Progenitor cell of endocrine pancreas (in vitro differentiated cells): ENCODE data around the gene MIOS. TPM values are rescaled to one million over a fixed set of nuclear protein-coding genes. Genes with fewer than 3 reads are reported as not detected.
A peak's percentile ranks its signal among the peaks of the same experiment; 100 is the strongest.

ENCODE experiments used
- DNase-seq: peaks from one replicate; pipeline ENCODE4 v3.0.0; 2021; ENCODE audit warnings: low spot score; ENCODE audit not compliant: unreplicated experiment
- H3K27ac Mint-ChIP-seq: 2 replicates; pipeline ENCODE4 v1.8.0; 2021; ENCODE audit warnings: mild to moderate bottlenecking, moderate library complexity, mixed read lengths
- H3K27me3 Mint-ChIP-seq: 2 replicates; pipeline ENCODE4 v1.8.0; 2021; ENCODE audit warnings: mixed read lengths
- H3K36me3 Mint-ChIP-seq: 2 replicates; pipeline ENCODE4 v1.8.0; 2022; ENCODE audit warnings: mixed read lengths; ENCODE audit not compliant: insufficient read depth
- H3K4me1 Mint-ChIP-seq: 2 replicates; pipeline ENCODE4 v1.8.0; 2021; ENCODE audit warnings: low read depth, mixed read lengths
- H3K4me3 Mint-ChIP-seq: 2 replicates; pipeline ENCODE4 v1.8.0; 2021; ENCODE audit warnings: low read depth, mild to moderate bottlenecking, moderate library complexity, mixed read lengths
- H3K9me3 Mint-ChIP-seq: 2 replicates; pipeline ENCODE4 v1.8.0; 2021; ENCODE audit warnings: low read depth, mixed read lengths
- long read RNA-seq: library from polyadenylated mRNA; unstranded; transcript quantifications from one replicate; pipeline ENCODE4 v2.0.0, GENCODE V29; 2020
- total RNA-seq: library from RNA; stranded (reverse); gene quantifications from 2 replicates; pipeline ENCODE4 v1.2.1, GENCODE V29; 2021
- TF ChIP-seq, protein P1 (sequence below): fragments of 200-600 bp; sonication (generic); IDR thresholded peaks from one replicate; pipeline ENCODE4 v1.5.0; 2021; ENCODE audit warnings: antibody characterized with exemption, mild to moderate bottlenecking; ENCODE audit not compliant: unreplicated experiment

Gene MIOS
- total RNA-seq: 62.0 and 62.3 TPM in 2 replicates
- long read RNA-seq, transcript MIOS-201 (13 exons, 3,453 nt): minor isoform, 16 of 113 reads
- long read RNA-seq, transcript MIOS-202 (12 exons, 3,095 nt): major isoform, 42 of 113 reads
- long read RNA-seq, partial matches to known transcripts: 19 of 113 reads
- long read RNA-seq, other reads (novel, unspliced or antisense): 35 of 113 reads

- H3K27me3 Mint-ChIP-seq: no peaks in the 10 kb centered on the region
- H3K9me3 Mint-ChIP-seq: peaks cover 11% of the 10 kb centered on the region
- TF ChIP-seq, protein P1, sequence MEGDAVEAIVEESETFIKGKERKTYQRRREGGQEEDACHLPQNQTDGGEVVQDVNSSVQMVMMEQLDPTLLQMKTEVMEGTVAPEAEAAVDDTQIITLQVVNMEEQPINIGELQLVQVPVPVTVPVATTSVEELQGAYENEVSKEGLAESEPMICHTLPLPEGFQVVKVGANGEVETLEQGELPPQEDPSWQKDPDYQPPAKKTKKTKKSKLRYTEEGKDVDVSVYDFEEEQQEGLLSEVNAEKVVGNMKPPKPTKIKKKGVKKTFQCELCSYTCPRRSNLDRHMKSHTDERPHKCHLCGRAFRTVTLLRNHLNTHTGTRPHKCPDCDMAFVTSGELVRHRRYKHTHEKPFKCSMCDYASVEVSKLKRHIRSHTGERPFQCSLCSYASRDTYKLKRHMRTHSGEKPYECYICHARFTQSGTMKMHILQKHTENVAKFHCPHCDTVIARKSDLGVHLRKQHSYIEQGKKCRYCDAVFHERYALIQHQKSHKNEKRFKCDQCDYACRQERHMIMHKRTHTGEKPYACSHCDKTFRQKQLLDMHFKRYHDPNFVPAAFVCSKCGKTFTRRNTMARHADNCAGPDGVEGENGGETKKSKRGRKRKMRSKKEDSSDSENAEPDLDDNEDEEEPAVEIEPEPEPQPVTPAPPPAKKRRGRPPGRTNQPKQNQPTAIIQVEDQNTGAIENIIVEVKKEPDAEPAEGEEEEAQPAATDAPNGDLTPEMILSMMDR: no peak
- peaks cover 32% of the 10 kb centered on the region for H3K4me1 Mint-ChIP-seq
- peaks cover 23% of the 10 kb centered on the region for H3K36me3 Mint-ChIP-seq
- H3K4me3 Mint-ChIP-seq: peak within 1 kb of the TSS; percentile 83
- H3K27ac Mint-ChIP-seq: peak within 1 kb of the TSS; percentile 92
- DNase-seq: peak; percentile 91
Observed at GRCh38 chr7:7566651-7567611, at the start of gene MIOS. MIOS (plus strand) TSS chr7:7566884; CDS start chr7:7572476, 5,592 bp downstream.

DNA sequence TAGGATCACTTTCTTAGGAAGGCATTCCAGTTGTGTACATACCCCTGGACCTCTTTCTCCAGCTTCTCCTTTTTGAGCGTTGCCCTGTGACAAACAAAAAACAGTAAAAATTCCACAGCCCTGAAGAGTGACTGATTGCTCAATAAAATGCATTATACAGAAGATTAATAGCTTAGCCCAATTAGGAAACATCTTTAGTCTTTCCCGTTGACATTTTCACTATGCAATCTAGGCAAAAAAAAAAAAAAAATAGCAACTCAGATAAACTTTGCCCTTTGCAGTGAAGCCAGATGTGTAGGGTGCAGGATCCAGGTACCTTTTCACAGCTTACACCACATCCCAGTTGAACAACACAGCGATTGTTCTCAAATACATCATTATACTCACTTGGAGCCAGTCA is 48.9 kb upstream of the MIOS start:
- TF ChIP-seq, protein P1: no peak
- no peak overlapping the region for H3K4me3 Mint-ChIP-seq
- H3K9me3 Mint-ChIP-seq: peaks cover 4% of the 10 kb centered on the region
- H3K4me1 Mint-ChIP-seq: peaks cover 61% of the 10 kb centered on the region
- no peak for DNase-seq
- H3K27ac Mint-ChIP-seq: peak overlapping the region; percentile 84
- no peaks in the 10 kb centered on the region for H3K27me3 Mint-ChIP-seq
- peaks cover 6% of the 10 kb centered on the region for H3K36me3 Mint-ChIP-seq

DNA sequence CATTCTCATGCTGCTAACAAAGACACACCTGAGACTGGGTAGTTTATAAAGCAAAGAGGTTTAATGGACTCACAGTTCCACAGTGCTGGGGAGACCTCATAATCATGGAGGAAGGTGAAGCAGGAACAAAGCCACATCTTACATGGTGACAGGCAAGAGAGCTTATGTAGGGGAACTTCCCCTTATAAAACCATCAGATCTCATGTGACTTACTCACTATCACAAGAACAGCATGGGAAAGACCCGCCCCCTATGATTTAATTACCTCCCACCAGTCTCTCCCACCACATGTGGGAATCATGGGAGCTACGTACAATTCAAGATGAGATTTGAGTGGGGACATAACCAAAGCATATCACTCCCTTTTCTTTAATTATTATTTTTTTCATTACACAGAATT is 47.6 kb upstream of the MIOS start:
- Mint-ChIP-seq H3K4me3 (no peak overlapping the region), H3K27me3 (no peaks in the 10 kb centered on the region), H3K9me3 (peaks cover 4% of the 10 kb centered on the region), H3K4me1 (peaks cover 50% of the 10 kb centered on the region), H3K27ac (peak overlapping the region; percentile 91), H3K36me3 (peaks cover 6% of the 10 kb centered on the region)
- TF ChIP-seq, protein P1: no peak
- DNase-seq: no peak

DNA sequence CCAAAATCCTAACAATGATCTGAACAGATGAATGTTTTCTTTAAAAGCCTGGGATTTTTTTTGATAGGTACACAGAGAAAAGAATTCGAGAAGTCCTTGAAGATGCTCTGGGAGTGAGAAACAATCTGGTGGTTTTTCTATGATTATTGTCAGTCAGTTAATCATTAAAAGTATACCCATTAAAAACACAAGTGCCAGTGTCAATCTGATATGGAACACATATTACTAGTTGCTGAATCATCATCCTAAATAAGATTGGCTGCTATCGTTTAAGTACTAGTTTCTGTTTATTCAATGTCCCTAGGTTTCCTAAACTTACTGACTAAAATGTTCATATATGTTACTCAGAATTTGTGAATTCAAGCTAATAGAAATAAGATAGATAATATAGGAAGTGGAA is 47.2 kb upstream of the MIOS start:
- Mint-ChIP-seq H3K9me3 (peaks cover 4% of the 10 kb centered on the region), H3K4me3 (no peak overlapping the region), H3K27ac (peak overlapping the region; percentile 78), H3K36me3 (peaks cover 6% of the 10 kb centered on the region), H3K27me3 (no peaks in the 10 kb centered on the region), H3K4me1 (peaks cover 48% of the 10 kb centered on the region)
- TF ChIP-seq, protein P1: no peak
- no peak for DNase-seq

DNA sequence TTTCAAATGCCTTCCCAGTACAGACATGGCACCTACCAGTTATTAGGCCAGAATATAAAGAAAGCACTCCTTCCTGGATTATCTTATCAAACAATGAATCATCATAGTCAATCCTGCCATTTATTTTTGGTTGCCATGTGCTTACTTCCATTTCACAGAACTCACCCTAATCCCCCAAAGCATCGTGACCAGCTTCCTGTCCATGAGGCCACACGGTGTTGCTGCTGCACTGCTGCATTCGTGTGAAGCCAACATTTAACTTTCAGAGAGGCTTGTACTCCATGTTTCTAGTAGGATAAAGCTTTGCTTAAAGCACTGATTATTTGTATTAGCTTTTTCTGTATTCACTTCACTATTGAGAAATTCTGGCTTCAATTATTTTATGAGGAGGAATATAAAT is 45.4 kb upstream of the MIOS start:
- Mint-ChIP-seq H3K36me3 (peaks cover 11% of the 10 kb centered on the region), H3K4me1 (peaks cover 36% of the 10 kb centered on the region), H3K4me3 (no peak overlapping the region), H3K9me3 (peaks cover 6% of the 10 kb centered on the region), H3K27ac (peak overlapping the region; percentile 14), H3K27me3 (no peaks in the 10 kb centered on the region)
- DNase-seq: no peak
- TF ChIP-seq, protein P1: no peak
